Measurements from ENCODE around the gene CHD9. TPM values are rescaled to one million over a fixed set of nuclear protein-coding genes. Genes with fewer than 3 reads are reported as not detected.

Gene CHD9
- total and polyA plus RNA-seq, 9 of the 15 experiments (the other 6 are each of a cell fraction or from before 2014, with no cell fraction given), result 29.0 to 69.3 (median 40.6) TPM

- FAIRE-seq (no peak), DNase-seq (ENCODE audit: extremely low read depth in 1 of 4, low spot score in 3 of 4) (no peak), ATAC-seq (no peak)
- Histone ChIP-seq H3K27ac (ENCODE audit: extremely low read depth, low read depth, low read length) (no peak overlapping the region; the same call in 2 of the 3 replicates), H3K36me3 (ENCODE audit: control insufficient read depth, insufficient read depth, low read length) (peaks cover 4% of the 10 kb centered on the region; the same call in 1 of the 3 replicates), H3K4me2 (ENCODE audit: insufficient read depth, low read length) (no peak overlapping the region), H3K9ac (ENCODE audit: insufficient read depth in 1 of 2, low read depth in 2 of 2, low read length in 2 of 2) (no peak overlapping the region), H3K27me3 (ENCODE audit: control insufficient read depth in 2 of 2, insufficient read depth in 2 of 2, low read length in 2 of 2) (no peaks in the 10 kb centered on the region), H3K9me3 (replicated peaks; ENCODE audit: control insufficient read depth, insufficient read depth, low read depth, low read length) (no peaks in the 10 kb centered on the region), H3K4me1 (replicated peaks in 1 of 2; ENCODE audit: control insufficient read depth in 2 of 2, insufficient read depth in 2 of 2, low read length in 2 of 2) (peaks cover 0 to 6% of the 10 kb centered on the region in 2 experiments; a peak in 2 of 5 replicates), H3K9me1 (ENCODE audit: control insufficient read depth, insufficient read depth, low read length) (no peaks in the 10 kb centered on the region), H3K79me2 (ENCODE audit: control insufficient read depth, insufficient read depth, low read length) (peaks cover 50% of the 10 kb centered on the region), H4K20me1 (replicated peaks; ENCODE audit: control insufficient read depth, insufficient read depth, low read length) (no peaks in the 10 kb centered on the region), H3K4me3 (no peak overlapping the region), H2AFZ (ENCODE audit: low read depth, low read length) (no peak overlapping the region)
- BruUV-seq (replicated peaks), result no TSS peak
- ChIA-PET CTCF (ENCODE audit: low intra/inter-chr PET ratio) (no interaction called here), POLR2A (interaction anchor here (1.3 kb wide), 1 partner anchor 10 kb away, joined by 4 read pairs; no protein-coding TSS in a partner anchor)
- TF ChIP-seq STAT5A (IDR thresholded peaks at IDR 0.05; ENCODE audit: borderline replicate concordance, low read length) (no peak), PHF8 (IDR thresholded peaks at IDR 0.05; ENCODE audit: borderline replicate concordance, low read length) (no peak), SOX6 (IDR thresholded peaks at IDR 0.05) (no peak), HLTF (IDR thresholded peaks at IDR 0.05) (no peak), ZNF316 (IDR thresholded peaks at IDR 0.05) (no peak), CGGBP1 (CRISPR knock-in tag; IDR thresholded peaks at IDR 0.05) (no peak)
- in situ Hi-C loops (cut with MboI) (no loop called here), intact Hi-C loops (cut with micrococcal nuclease) (no loop called here)
Observed at GRCh38 chr16:53202398-53202797, 147.6 kb downstream of the CHD9 start.
